ENCODE results near the gene NAALADL2.

Gene NAALADL2

GRCh38 chr3:175426805-175427204 is 567.7 kb downstream of the NAALADL2 start:
- intact Hi-C loops (cut with DNase I; ENCODE audit: low total_unique reads), result no loop called here
- Histone ChIP-seq H3K9me3 (no peaks in the 10 kb centered on the region), H3K27ac (no peak overlapping the region), H3K36me3 (no peaks in the 10 kb centered on the region), H3K4me1 (peaks cover 0 to 13% (median 8%) of the 10 kb centered on the region in 4 donors), H3K4me3 (no peak overlapping the region), H3K27me3 (no peaks in the 10 kb centered on the region)
- DNase-seq, result no peak
- no peak for TF ChIP-seq CTCF (IDR thresholded peaks at IDR 0.05)

- DNase-seq, result no peak
- intact Hi-C loops (cut with DNase I; ENCODE audit: low total_unique reads), result no loop called here
- no peak for TF ChIP-seq CTCF (IDR thresholded peaks at IDR 0.05)
- Histone ChIP-seq H3K36me3 (no peaks in the 10 kb centered on the region), H3K27ac (no peak overlapping the region), H3K4me3 (no peak overlapping the region), H3K27me3 (no peaks in the 10 kb centered on the region), H3K4me1 (peaks cover 0 to 29% (median 16%) of the 10 kb centered on the region in 4 donors), H3K9me3 (no peaks in the 10 kb centered on the region)
Observed at GRCh38 chr3:175428466-175428865, 569.3 kb downstream of the NAALADL2 start.

GRCh38 chr3:175430983-175431773 is 572.0 kb downstream of the NAALADL2 start:
- intact Hi-C loops (cut with DNase I; ENCODE audit: low total_unique reads), result no loop called here
- no peak for DNase-seq
- H3K27me3 ChIP-seq, result no peaks in the 10 kb centered on the region

GRCh38 chr3:175432376-175433025 is 573.4 kb downstream of the NAALADL2 start:
- Histone ChIP-seq H3K4me3 (no peak overlapping the region), H3K9me3 (no peaks in the 10 kb centered on the region), H3K4me1 (peaks cover 0 to 29% (median 16%) of the 10 kb centered on the region in 4 donors), H3K27ac (no peak overlapping the region), H3K27me3 (no peaks in the 10 kb centered on the region), H3K36me3 (no peaks in the 10 kb centered on the region)
- no peak for DNase-seq
- no peak for TF ChIP-seq CTCF (IDR thresholded peaks at IDR 0.05)
- intact Hi-C loops (cut with DNase I; ENCODE audit: low total_unique reads), result no loop called here

More at GRCh38 chr3:175430983-175431773, 572.0 kb downstream of the NAALADL2 start:
- peaks cover 0 to 29% (median 16%) of the 10 kb centered on the region in 4 donors for H3K4me1 ChIP-seq
- H3K4me3 ChIP-seq, result no peak overlapping the region
- H3K36me3 ChIP-seq, result no peaks in the 10 kb centered on the region
- no peaks in the 10 kb centered on the region for H3K9me3 ChIP-seq
- TF ChIP-seq CTCF (IDR thresholded peaks at IDR 0.05), result no peak
- no peak overlapping the region for H3K27ac ChIP-seq

GRCh38 chr3:175433026-175433674 is 574.0 kb downstream of the NAALADL2 start:
- Histone ChIP-seq H3K27ac (no peak overlapping the region), H3K36me3 (no peaks in the 10 kb centered on the region), H3K27me3 (no peaks in the 10 kb centered on the region), H3K4me3 (no peak overlapping the region), H3K9me3 (no peaks in the 10 kb centered on the region), H3K4me1 (peaks cover 0 to 29% (median 16%) of the 10 kb centered on the region in 4 donors)
- DNase-seq, result no peak
- intact Hi-C loops (cut with DNase I; ENCODE audit: low total_unique reads), result no loop called here
- no peak for TF ChIP-seq CTCF (IDR thresholded peaks at IDR 0.05)

Measured in tibial artery (tissue), 4 donors.